ENCODE measurements around the gene SLC9A8. TPM values are rescaled to one million over a fixed set of nuclear protein-coding genes. Genes with fewer than 3 reads are reported as not detected.

The SLC9A8 gene
- polyA plus RNA-seq, 1 donor from 2014 or later = 6.7 TPM

- Histone ChIP-seq H3K36me3 (ENCODE audit: insufficient read depth, low read length) (no peaks in the 10 kb centered on the region), H3K27me3 (ENCODE audit: insufficient read depth, low read depth, low read length) (no peaks in the 10 kb centered on the region), H3K4me3 (ENCODE audit: low read length) (no peak overlapping the region), H3F3A (ENCODE audit: insufficient read depth, low read length, poor library complexity, severe bottlenecking) (no peaks in the 10 kb centered on the region), H3K9me3 (ENCODE audit: low read length) (no peaks in the 10 kb centered on the region), H3K79me2 (replicated peaks; ENCODE audit: insufficient read depth, low read length) (no peaks in the 10 kb centered on the region), H4K20me1 (ENCODE audit: insufficient read depth) (no peaks in the 10 kb centered on the region), H3K27ac (ENCODE audit: low read length) (no peak overlapping the region), H3K9me2 (ENCODE audit: insufficient read depth, low read length) (no peaks in the 10 kb centered on the region), H3K9ac (ENCODE audit: low read length) (no peak overlapping the region), H3K4me2 (ENCODE audit: low read length) (no peak overlapping the region), H2AFZ (ENCODE audit: low read depth, low read length) (no peak overlapping the region)
- TF ChIP-seq EP300 (conservative IDR thresholded peaks at IDR 0.05; ENCODE audit: poor library complexity, severe bottlenecking) (no peak), RAD21 (conservative IDR thresholded peaks at IDR 0.05) (no peak), REST (IDR thresholded peaks at IDR 0.05; ENCODE audit: borderline replicate concordance) (no peak), MXI1 (conservative IDR thresholded peaks at IDR 0.05; ENCODE audit: poor library complexity, severe bottlenecking) (no peak), EZH2 (IDR thresholded peaks at IDR 0.05; ENCODE audit: borderline replicate concordance, insufficient read depth, low read length, poor library complexity, severe bottlenecking) (no peak)
Observed at GRCh38 chr20:49929142-49929494, 116.5 kb downstream of the SLC9A8 start.

- peak overlapping the region; percentile 92 for H3K9ac ChIP-seq (ENCODE audit: low read length)
- no peak overlapping the region for H3K4me2 ChIP-seq (ENCODE audit: low read length)
Observed at GRCh38 chr20:49935746-49936152, 123.1 kb downstream of the SLC9A8 start.

More at GRCh38 chr20:49935746-49936152, 123.1 kb downstream of the SLC9A8 start:
- Histone ChIP-seq H4K20me1 (ENCODE audit: insufficient read depth) (no peaks in the 10 kb centered on the region), H2AFZ (ENCODE audit: low read depth, low read length) (peak overlapping the region; percentile 27), H3F3A (ENCODE audit: insufficient read depth, low read length, poor library complexity, severe bottlenecking) (no peaks in the 10 kb centered on the region), H3K36me3 (ENCODE audit: insufficient read depth, low read length) (no peaks in the 10 kb centered on the region), H3K9me2 (ENCODE audit: insufficient read depth, low read length) (no peaks in the 10 kb centered on the region), H3K27me3 (ENCODE audit: insufficient read depth, low read depth, low read length) (no peaks in the 10 kb centered on the region), H3K9me3 (ENCODE audit: low read length) (no peaks in the 10 kb centered on the region), H3K4me3 (ENCODE audit: low read length) (peak overlapping the region; percentile 100), H3K27ac (ENCODE audit: low read length) (peak overlapping the region; percentile 31), H3K79me2 (replicated peaks; ENCODE audit: insufficient read depth, low read length) (peaks cover 42% of the 10 kb centered on the region)
- TF ChIP-seq CTCF (IDR thresholded peaks at IDR 0.05; ENCODE audit: poor library complexity, severe bottlenecking) (no peak), EP300 (conservative IDR thresholded peaks at IDR 0.05; ENCODE audit: poor library complexity, severe bottlenecking) (no peak), RAD21 (conservative IDR thresholded peaks at IDR 0.05) (no peak), SMC3 (conservative IDR thresholded peaks at IDR 0.05; ENCODE audit: poor library complexity) (no peak), POLR2AphosphoS5 (IDR thresholded peaks at IDR 0.05) (no peak), REST (IDR thresholded peaks at IDR 0.05; ENCODE audit: borderline replicate concordance) (no peak), MXI1 (conservative IDR thresholded peaks at IDR 0.05; ENCODE audit: poor library complexity, severe bottlenecking) (no peak), EZH2 (IDR thresholded peaks at IDR 0.05; ENCODE audit: borderline replicate concordance, insufficient read depth, low read length, poor library complexity, severe bottlenecking) (no peak), TAF1 (IDR thresholded peaks at IDR 0.05; ENCODE audit: low read depth) (no peak)

Measured in neural cell (in vitro differentiated cells).